BE2C (cell line): ENCODE data around the gene ATP5PB.

Experiments used
- DNase-seq: peaks from one replicate; pipeline ENCODE4 v3.0.0-alpha.2; 2020
- H3K27me3 ChIP-seq: fragments of 250-450 bp; sonication (Bioruptor Pico); 2 replicates; pipeline ENCODE4 v1.5.1; 2020; ENCODE audit warnings: mild to moderate bottlenecking
- H3K36me3 ChIP-seq: fragments of 250-450 bp; sonication (Bioruptor Pico); 2 replicates; pipeline ENCODE4 v1.5.1; 2020; ENCODE audit warnings: mild to moderate bottlenecking
- H3K4me1 ChIP-seq: fragments of 250-450 bp; sonication (Bioruptor Pico); 2 replicates; pipeline ENCODE4 v1.5.1; 2020
- H3K4me3 ChIP-seq: 2 replicates; pipeline ENCODE4 v1.5.1; 2011; ENCODE audit warnings: low read depth, low read length
- H3K9me3 ChIP-seq: fragments of 250-450 bp; sonication (Bioruptor Pico); 2 replicates; pipeline ENCODE4 v1.5.1; 2020
- CTCF ChIP-seq: IDR thresholded peaks from 2 replicates; pipeline ENCODE4 v1.5.1; 2012; ENCODE audit warnings: mild to moderate bottlenecking, low read depth, low read length

ATP5PB gene

DNA sequence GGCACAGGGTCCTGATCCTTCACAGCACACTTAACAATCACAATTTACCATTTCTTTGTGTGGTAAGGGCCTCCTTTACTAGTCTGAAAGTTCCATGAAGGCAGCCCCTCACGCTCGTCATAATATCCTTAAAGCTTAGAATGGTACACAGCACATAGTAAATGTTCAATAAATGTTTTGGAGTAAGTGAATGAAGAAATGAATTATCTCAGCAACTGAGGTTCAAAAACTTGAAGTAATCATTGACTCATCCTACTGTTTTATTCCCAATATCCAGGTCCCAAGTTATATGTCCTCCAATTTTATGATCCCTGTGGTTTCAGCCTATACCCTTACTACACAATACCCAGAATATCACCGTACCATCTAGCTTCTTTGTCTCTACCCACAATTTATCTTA lies 22.3 kb downstream of the ATP5PB start:
- no peak for DNase-seq
- no peaks in the 10 kb centered on the region for H3K27me3 ChIP-seq
- no peaks in the 10 kb centered on the region; the same call in 1 of the 2 replicates for H3K4me1 ChIP-seq
- H3K4me3 ChIP-seq, result no peak overlapping the region
- H3K9me3 ChIP-seq, result no peaks in the 10 kb centered on the region
- peaks cover 24% of the 10 kb centered on the region for H3K36me3 ChIP-seq
- TF ChIP-seq CTCF, result no peak

- no peak for DNase-seq
- no peaks in the 10 kb centered on the region for H3K27me3 ChIP-seq
- H3K9me3 ChIP-seq, result no peaks in the 10 kb centered on the region
- no peak overlapping the region for H3K4me3 ChIP-seq
- TF ChIP-seq CTCF, result no peak
- no peaks in the 10 kb centered on the region for H3K4me1 ChIP-seq
- H3K36me3 ChIP-seq, result peaks cover 16% of the 10 kb centered on the region
Observed at GRCh38 chr1:111474106-111474505, 24.8 kb downstream of the ATP5PB start.

GRCh38 chr1:111474521-111474920 lies 25.3 kb downstream of the ATP5PB start:
- H3K9me3 ChIP-seq, result no peaks in the 10 kb centered on the region
- no peaks in the 10 kb centered on the region for H3K27me3 ChIP-seq
- no peak for TF ChIP-seq CTCF
- H3K4me3 ChIP-seq, result no peak overlapping the region
- DNase-seq, result no peak
- peaks cover 14% of the 10 kb centered on the region for H3K36me3 ChIP-seq
- H3K4me1 ChIP-seq, result no peaks in the 10 kb centered on the region

- Histone ChIP-seq H3K27me3 (no peaks in the 10 kb centered on the region), H3K4me3 (no peak overlapping the region)
- no peak for DNase-seq
Observed at GRCh38 chr1:111475701-111476100, 26.4 kb downstream of the ATP5PB start.

GRCh38 chr1:111476214-111476613 lies 26.9 kb downstream of the ATP5PB start:
- Histone ChIP-seq H3K9me3 (no peaks in the 10 kb centered on the region), H3K4me1 (no peaks in the 10 kb centered on the region), H3K27me3 (no peaks in the 10 kb centered on the region), H3K4me3 (no peak overlapping the region), H3K36me3 (peaks cover 5% of the 10 kb centered on the region)
- no peak for DNase-seq
- no peak for TF ChIP-seq CTCF

More at GRCh38 chr1:111475701-111476100, 26.4 kb downstream of the ATP5PB start:
- H3K4me1 ChIP-seq, result no peaks in the 10 kb centered on the region
- TF ChIP-seq CTCF, result no peak
- H3K36me3 ChIP-seq, result peaks cover 5% of the 10 kb centered on the region
- H3K9me3 ChIP-seq, result no peaks in the 10 kb centered on the region

DNA sequence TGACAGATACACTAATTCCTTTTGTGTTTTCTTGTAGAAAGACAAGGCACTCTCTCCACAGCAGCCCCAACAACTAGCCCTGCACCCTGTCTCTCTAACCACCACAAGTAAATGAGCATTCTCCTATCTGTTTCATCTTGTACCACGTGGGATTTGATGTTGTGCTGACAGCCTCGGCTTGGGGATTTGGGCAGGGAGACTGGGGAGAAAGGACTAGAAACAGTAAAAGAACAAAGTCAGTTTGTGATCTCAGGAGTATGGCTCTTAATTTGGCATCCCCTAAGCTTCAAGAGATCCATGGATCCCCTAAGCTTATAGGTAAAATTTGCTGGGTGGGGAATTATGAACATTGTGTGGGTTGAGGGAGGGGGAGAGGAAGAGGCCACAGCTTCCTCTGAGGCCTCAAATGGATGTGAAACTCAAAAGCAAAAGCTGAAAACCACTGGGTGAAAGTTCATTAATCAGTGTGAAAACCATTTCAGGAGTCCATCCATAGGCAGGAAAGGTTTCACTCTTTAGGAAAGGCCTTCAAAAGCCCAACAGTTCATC lies 27.6 kb downstream of the ATP5PB start:
- Histone ChIP-seq H3K4me1 (no peaks in the 10 kb centered on the region), H3K4me3 (no peak overlapping the region), H3K27me3 (0 out of 2 replicates have a peak, but pooled peaks cover 1% of the 10 kb centered on the region), H3K9me3 (no peaks in the 10 kb centered on the region), H3K36me3 (no peaks in the 10 kb centered on the region; the same call in none of the 2 replicates)
- TF ChIP-seq CTCF, result no peak
- DNase-seq, result no peak
